ENCODE measurements around the gene SDHA.
"Not testable (repeated sequence)": the region's sequence is repeated elsewhere in the genome, so short reads cannot be mapped to it uniquely, and the experiment has no call there.

Gene SDHA

DNA sequence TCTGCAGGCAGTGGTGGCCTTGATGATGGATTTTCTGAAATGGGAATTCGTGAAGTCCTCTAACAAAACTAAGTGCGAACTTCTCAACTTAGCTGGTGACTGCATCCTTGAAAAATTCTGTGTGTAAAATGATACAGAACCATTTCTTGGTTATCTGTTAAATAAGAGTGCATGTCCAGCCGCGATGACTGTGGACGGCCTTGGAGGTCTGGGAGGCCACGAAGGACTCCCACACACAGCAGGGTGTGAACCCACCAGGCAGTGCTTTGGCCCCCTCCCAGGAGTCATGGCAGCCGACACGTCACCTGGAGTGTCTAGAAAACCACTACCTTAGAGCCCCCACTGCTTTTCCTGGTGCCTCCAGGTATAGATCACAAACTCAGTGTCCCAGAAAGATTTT, 85.6 kb downstream of the SDHA start:
- not testable (repeated sequence) for FAIRE-seq

DNA sequence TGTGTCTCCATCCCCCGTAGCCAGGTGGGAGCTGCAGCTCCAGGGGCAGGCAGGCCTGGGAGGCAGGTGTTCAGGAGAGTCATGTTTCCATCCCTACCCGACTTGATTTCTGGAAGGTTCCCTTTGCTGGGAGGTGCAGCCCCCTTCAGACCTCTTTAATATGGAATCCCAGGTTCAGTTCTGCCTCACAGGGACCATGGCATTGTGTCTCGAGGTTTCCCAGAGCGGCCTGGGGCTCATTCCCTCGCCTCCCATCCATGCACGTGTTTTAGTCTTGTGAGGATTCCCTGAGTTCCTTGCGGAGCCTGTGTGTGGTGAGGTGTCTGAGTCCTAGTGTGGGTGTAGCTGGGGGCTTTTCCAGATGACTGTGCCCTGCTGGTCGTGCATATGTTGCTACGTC, 86.9 kb downstream of the SDHA start:
- FAIRE-seq, result no peak

DNA sequence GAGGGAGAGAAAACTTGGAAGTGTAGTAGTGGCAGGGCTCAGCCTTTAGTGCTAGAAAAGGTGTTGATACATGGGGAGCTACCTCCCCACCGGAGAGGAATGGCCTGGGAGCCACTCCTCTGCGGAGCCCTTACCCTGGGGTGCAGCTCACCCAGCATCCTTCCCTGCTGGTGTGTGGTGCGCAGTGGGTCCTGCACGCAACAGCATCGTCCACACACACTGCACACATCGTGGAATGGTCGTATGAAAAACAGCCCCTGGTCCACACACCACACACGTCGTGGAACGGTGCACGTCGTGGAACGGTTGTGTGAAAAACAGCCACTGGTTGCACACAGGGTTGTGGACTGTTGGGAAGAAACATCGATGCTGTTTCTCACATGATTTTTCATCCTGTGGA, 87.3 kb downstream of the SDHA start:
- FAIRE-seq, result no peak

DNA sequence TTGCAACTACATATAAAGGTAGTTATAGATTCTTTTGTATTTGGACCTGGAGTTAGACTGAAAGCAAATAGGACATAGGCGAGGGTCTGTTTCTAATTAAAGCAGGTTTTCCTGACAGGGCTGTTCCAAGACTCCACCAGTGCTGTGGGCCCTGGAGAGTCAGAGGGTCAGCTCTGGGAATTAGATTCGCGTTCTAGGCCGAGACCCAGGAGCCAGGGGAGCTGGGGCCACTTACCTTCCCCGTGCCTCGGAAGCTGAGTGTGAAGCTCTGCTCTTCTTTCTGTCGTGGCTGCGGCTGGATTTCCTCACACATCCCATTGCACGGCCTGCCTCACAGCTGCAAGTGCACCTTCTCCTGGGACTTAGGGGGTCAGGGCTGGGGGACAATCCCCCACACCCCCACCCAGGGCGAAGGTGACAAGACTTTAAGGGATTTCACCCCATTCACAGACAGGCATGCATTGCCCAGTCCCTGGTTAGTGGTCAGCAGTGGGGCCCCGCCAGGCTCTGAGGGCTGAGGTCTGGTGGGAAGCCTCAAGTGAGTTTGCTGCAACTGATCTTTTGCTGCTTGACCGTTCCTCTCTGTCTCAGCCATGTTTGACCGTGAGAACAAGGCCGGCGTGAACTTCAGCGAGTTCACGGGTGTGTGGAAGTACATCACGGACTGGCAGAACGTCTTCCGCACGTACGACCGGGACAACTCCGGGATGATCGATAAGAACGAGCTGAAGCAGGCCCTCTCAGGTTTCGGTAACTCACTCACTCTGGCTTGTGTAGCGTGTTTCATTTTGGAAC, 88.1 kb downstream of the SDHA start:
- no peak for FAIRE-seq

Data from G401.6 (cell line).